Right lobe of liver (tissue), 6 donors: Measurements from ENCODE around the gene POU5F1. TPM values are rescaled to one million over a fixed set of nuclear protein-coding genes. Genes with fewer than 3 reads are reported as not detected.

ENCODE experiments used
- ATAC-seq, 4 donors: fragments of 200-7000 bp; cut with Tn5 transposase; one replicate each; pipeline ENCODE4 v1.9.1; 2020; ENCODE audit warnings: mild to moderate bottlenecking in 4 of 4, moderate library complexity in 4 of 4
- DNase-seq, 3 donors: peaks; one replicate each; pipeline ENCODE4 v3.0.0-alpha.2; 2020
- H3K27ac ChIP-seq, 3 donors: fragments of 200-600 bp; one replicate each; pipeline ENCODE4 v1.8.0; 2022
- H3K27me3 ChIP-seq, 2 donors: fragments of 200-600 bp; one replicate each; pipeline ENCODE4 v1.8.0; 2022
- H3K36me3 ChIP-seq, 4 donors: fragments of 200-600 bp; sonication (generic) in 1 of 4; one replicate each; pipeline versions ENCODE4 v1.5.1 to v1.8.0; 2017 to 2022; ENCODE audit warnings: control low read depth in 1 of 4
- H3K4me1 ChIP-seq, 4 donors: fragments of 200-600 bp; sonication (generic) in 1 of 4; one replicate each; pipeline versions ENCODE4 v1.5.1 to v1.8.0; 2017 to 2022; ENCODE audit warnings: control low read depth in 1 of 4
- H3K4me3 ChIP-seq, 3 donors: fragments of 200-600 bp; one replicate each; pipeline ENCODE4 v1.8.0; 2022
- H3K9me3 ChIP-seq, 4 donors: fragments of 200-600 bp; sonication (generic) in 1 of 4; one replicate each; pipeline versions ENCODE4 v1.5.1 to v1.8.0; 2017 to 2022; ENCODE audit warnings: control low read depth in 1 of 4
- POLR2A ChIP-seq: fragments of 450-650 bp; IDR thresholded peaks from one replicate; pipeline ENCODE4 v1.6.1; 2017; ENCODE audit warnings: antibody characterized with exemption, mild to moderate bottlenecking
- WGBS: methylation state at CpG from one replicate; pipeline ENCODE4 v1.1.6; 2018; ENCODE audit warnings: low coverage, low lambda C conversion rate; ENCODE audit not compliant: insufficient coverage; ENCODE audit errors: missing lambda C conversion rate; 5-methylcytosine and 5-hydroxymethylcytosine counted together
- intact Hi-C, 2 donors: fragments of 100-400 bp; cut with DNase I; formaldehyde crosslinking; loops; one replicate each; pipeline versions ENCODE4 v1.11.2 to v1.14.1; 2022
- total RNA-seq, 6 experiments: library from RNA; depleted of rRNA in 2 of 6; stranded (reverse); fragments of >200 nt in 2 of 6; fragmentation: NEBNext Ultra II Directional in 3 of 6; extraction: Animal tissue kit (Norgen Biotek cat#: 25700) in 3 of 6; gene quantifications; one replicate each; pipeline versions ENCODE4 v1.1.0 to v1.2.4, GENCODE V29; 2016 to 2023
- TF ChIP-seq, protein P1 (sequence below), 4 donors: fragments of 200-600 bp in 3 of 4; fragments of 450-650 bp in 1 of 4; IDR thresholded peaks; one replicate each; pipeline versions ENCODE4 v1.5.1 to v1.8.0; 2016 to 2022; ENCODE audit warnings: antibody characterized with exemption in 4 of 4, mild to moderate bottlenecking in 2 of 4
- donor health status: DM: no; HTN: yes; CAD: no.
- donor health status: DM: no; HTN: no; CAD: no.
- donor health status: DM: no; HTN: no; CAD: no.
- donor health status: DM: no; HTN: yes; CAD: no.
- donor health status: DM: no; HTN: yes; CAD: no.

The POU5F1 gene
- total RNA-seq, 6 experiments from 2014 or later, result 0.71 to 3.8 (median 2.6) TPM

DNA sequence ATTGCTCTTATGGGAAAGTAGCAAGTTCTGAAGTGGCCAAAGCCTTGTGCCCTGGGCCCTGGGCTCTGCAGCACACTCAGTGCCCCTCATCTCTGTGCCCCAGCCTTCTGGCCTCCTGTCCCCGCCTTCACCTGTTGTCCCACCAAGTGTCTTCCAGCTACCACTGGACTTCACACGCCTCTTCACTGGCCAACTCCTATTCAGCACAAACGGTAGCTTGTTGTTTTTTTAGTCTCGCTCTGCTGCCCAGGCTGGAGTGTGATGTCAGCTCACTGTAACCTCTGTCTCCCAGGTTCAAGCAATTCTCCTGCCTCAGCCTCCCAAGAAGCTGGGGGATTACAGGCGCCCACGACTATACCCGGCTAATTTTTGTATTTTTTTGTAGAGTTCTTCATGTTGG, 17.7 kb downstream of the POU5F1 start:
- DNase-seq (no peak), ATAC-seq (no peak)
- WGBS, result 95% methylated on average over 7 of the region's 7 CpGs
- no peak for TF ChIP-seq POLR2A
- TF ChIP-seq, protein P1, sequence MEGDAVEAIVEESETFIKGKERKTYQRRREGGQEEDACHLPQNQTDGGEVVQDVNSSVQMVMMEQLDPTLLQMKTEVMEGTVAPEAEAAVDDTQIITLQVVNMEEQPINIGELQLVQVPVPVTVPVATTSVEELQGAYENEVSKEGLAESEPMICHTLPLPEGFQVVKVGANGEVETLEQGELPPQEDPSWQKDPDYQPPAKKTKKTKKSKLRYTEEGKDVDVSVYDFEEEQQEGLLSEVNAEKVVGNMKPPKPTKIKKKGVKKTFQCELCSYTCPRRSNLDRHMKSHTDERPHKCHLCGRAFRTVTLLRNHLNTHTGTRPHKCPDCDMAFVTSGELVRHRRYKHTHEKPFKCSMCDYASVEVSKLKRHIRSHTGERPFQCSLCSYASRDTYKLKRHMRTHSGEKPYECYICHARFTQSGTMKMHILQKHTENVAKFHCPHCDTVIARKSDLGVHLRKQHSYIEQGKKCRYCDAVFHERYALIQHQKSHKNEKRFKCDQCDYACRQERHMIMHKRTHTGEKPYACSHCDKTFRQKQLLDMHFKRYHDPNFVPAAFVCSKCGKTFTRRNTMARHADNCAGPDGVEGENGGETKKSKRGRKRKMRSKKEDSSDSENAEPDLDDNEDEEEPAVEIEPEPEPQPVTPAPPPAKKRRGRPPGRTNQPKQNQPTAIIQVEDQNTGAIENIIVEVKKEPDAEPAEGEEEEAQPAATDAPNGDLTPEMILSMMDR (IDR thresholded peaks at IDR 0.05), result no peak
- H3K4me1 ChIP-seq, result peaks cover 0 to 6% (median 0%) of the 10 kb centered on the region in 4 donors
- H3K27me3 ChIP-seq, result no peaks in the 10 kb centered on the region
- H3K9me3 ChIP-seq, result no peaks in the 10 kb centered on the region
- H3K36me3 ChIP-seq, result no peaks in the 10 kb centered on the region
- intact Hi-C loops, result no loop called here
- H3K27ac ChIP-seq, result no peak overlapping the region
- H3K4me3 ChIP-seq, result no peak overlapping the region

GRCh38 chr6:31149827-31150447, 20.5 kb downstream of the POU5F1 start:
- Histone ChIP-seq H3K4me3 (no peak overlapping the region), H3K27me3 (no peaks in the 10 kb centered on the region), H3K27ac (peak overlapping the region in 1 of 3 donors; percentile 31), H3K9me3 (no peaks in the 10 kb centered on the region), H3K4me1 (no peaks in the 10 kb centered on the region), H3K36me3 (no peaks in the 10 kb centered on the region)
- intact Hi-C loops, result no loop called here
- TF ChIP-seq, protein P1 (IDR thresholded peaks at IDR 0.05), result no peak
- TF ChIP-seq POLR2A, result no peak
- ATAC-seq (peak; percentile 84 to 92 (median 89)), DNase-seq (peak in 1 of 3 donors; percentile 66)
- 37% methylated on average over 5 of the region's 6 CpGs for whole genome bisulfite sequencing

DNA sequence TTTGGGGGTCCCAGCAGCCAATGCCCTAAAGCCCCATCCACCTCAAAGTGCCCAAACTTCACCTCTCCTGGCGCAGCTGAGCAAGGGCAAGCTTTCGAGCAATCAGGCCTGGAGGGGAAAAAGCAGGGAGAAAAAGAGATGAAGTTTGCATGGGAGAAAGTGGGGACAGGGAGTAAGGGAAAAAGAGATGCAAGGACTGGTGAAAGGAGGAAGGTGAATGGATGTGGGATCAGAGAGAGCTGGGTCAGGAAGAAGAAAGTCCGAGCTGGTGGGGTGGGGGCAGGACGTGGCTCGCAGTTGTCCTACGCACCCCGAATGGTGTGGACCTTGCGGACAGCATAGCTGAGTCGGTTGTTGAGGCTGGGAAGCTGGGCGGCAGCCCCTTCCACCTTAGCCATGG, 25.1 kb downstream of the POU5F1 start:
- DNase-seq (no peak), ATAC-seq (no peak)
- Histone ChIP-seq H3K4me1 (no peaks in the 10 kb centered on the region), H3K27me3 (no peaks in the 10 kb centered on the region), H3K4me3 (no peak overlapping the region), H3K27ac (no peak overlapping the region), H3K9me3 (no peaks in the 10 kb centered on the region), H3K36me3 (no peaks in the 10 kb centered on the region)
- TF ChIP-seq, protein P1 (IDR thresholded peaks at IDR 0.05), result no peak
- TF ChIP-seq POLR2A, result no peak
- intact Hi-C loops, result no loop called here
- 97% methylated on average over 5 of the region's 10 CpGs for WGBS

- Histone ChIP-seq H3K36me3 (no peaks in the 10 kb centered on the region), H3K27ac (no peak overlapping the region), H3K4me1 (no peaks in the 10 kb centered on the region), H3K27me3 (no peaks in the 10 kb centered on the region), H3K4me3 (no peak overlapping the region), H3K9me3 (no peaks in the 10 kb centered on the region)
- ATAC-seq (no peak), DNase-seq (no peak)
- TF ChIP-seq POLR2A, result no peak
- TF ChIP-seq, protein P1 (IDR thresholded peaks at IDR 0.05), result no peak
- intact Hi-C loops, result no loop called here
- WGBS, result 96% methylated on average over 4 of the region's 11 CpGs
Observed at GRCh38 chr6:31144970-31145340, 25.5 kb downstream of the POU5F1 start.
